Heart left ventricle (tissue), 16 donors: ENCODE measurements around the gene ZNF586. TPM values are rescaled to one million over a fixed set of nuclear protein-coding genes. Genes with fewer than 3 reads are reported as not detected.

Experiments
- ATAC-seq, 4 donors: fragments of 200-7000 bp; cut with Tn5 transposase; one replicate each; pipeline ENCODE4 v1.9.1; 2020 to 2022; ENCODE audit warnings: moderate library complexity in 4 of 4, mild to moderate bottlenecking in 3 of 4, moderate number of reproducible peaks in 1 of 4
- DNase-seq, 5 donors: peaks; one replicate each; pipeline ENCODE4 v3.0.0-alpha.2; 2020
- H3K27ac ChIP-seq, 12 donors: fragments of 200-600 bp; sonication (generic) in 4 of 12; one replicate each; pipeline versions ENCODE4 v1.5.0 to v1.8.0; 2016 to 2022; ENCODE audit warnings: mild to moderate bottlenecking in 2 of 12
- H3K27me3 ChIP-seq, 9 donors: fragments of 200-600 bp; sonication (generic) in 2 of 9; one replicate each; pipeline versions ENCODE4 v1.5.1 to v1.8.0; 2016 to 2022; ENCODE audit warnings: mild to moderate bottlenecking in 3 of 9
- H3K36me3 ChIP-seq, 9 donors: fragments of 200-600 bp; sonication (generic) in 2 of 9; one replicate each; pipeline versions ENCODE4 v1.5.0 to v1.8.0; 2018 to 2022; ENCODE audit warnings: mild to moderate bottlenecking in 2 of 9
- H3K4me1 ChIP-seq, 12 donors: fragments of 200-600 bp; sonication (generic) in 4 of 12; one replicate each; pipeline versions ENCODE4 v1.5.0 to v1.8.0; 2016 to 2022; ENCODE audit warnings: mild to moderate bottlenecking in 3 of 12
- H3K4me3 ChIP-seq, 12 donors: fragments of 200-600 bp; sonication (generic) in 4 of 12; one replicate each; pipeline versions ENCODE4 v1.5.0 to v1.8.0; 2017 to 2022; ENCODE audit warnings: mild to moderate bottlenecking in 9 of 12, moderate library complexity in 4 of 12
- H3K9me3 ChIP-seq, 12 donors: fragments of 200-600 bp; sonication (generic) in 4 of 12; one replicate each; pipeline versions ENCODE4 v1.5.0 to v1.8.0; 2016 to 2022; ENCODE audit warnings: mild to moderate bottlenecking in 1 of 12
- POLR2A ChIP-seq, 2 donors: fragments of 450-650 bp; IDR thresholded peaks; one replicate each; pipeline ENCODE4 v1.6.1; 2017; ENCODE audit warnings: antibody characterized with exemption in 2 of 2, mild to moderate bottlenecking in 2 of 2, moderate library complexity in 2 of 2
- whole genome bisulfite sequencing, 4 donors: extraction: QIAGEN DNeasy Blood & Tissue Kit in 2 of 4; methylation state at CpG; one replicate each; pipeline versions ENCODE4 v1.1.5 to v1.1.7; 2013 to 2018; 5-methylcytosine and 5-hydroxymethylcytosine counted together
- intact Hi-C, 10 donors: fragments of 100-400 bp; cut with DNase I; formaldehyde crosslinking; loops; one replicate each; pipeline versions ENCODE4 v1.11.1 to v1.14.2; 2022
- polyA plus RNA-seq, 2 donors: library from polyadenylated mRNA; stranded (reverse); fragments of 200-250 nt; gene quantifications; one replicate each; pipeline ENCODE4 v1.2.3, GENCODE V29; 2013
- total RNA-seq, 9 donors: library from RNA; depleted of rRNA in 2 of 9; stranded (reverse); fragments of >200 nt in 2 of 9; fragmentation: NEBNext Ultra II Directional in 3 of 9; extraction: Animal tissue kit (Norgen Biotek cat#: 25700) in 3 of 9; gene quantifications; one replicate each; pipeline versions ENCODE4 v1.1.0 to v1.2.4, GENCODE V29; 2016 to 2023
- TF ChIP-seq, protein P1 (sequence below), 12 donors: fragments of 200-600 bp; sonication (generic) in 4 of 12; IDR thresholded peaks; one replicate each; pipeline versions ENCODE4 v1.5.0 to v1.8.0; 2018 to 2022; ENCODE audit warnings: antibody characterized with exemption in 12 of 12, mild to moderate bottlenecking in 5 of 12
- donor health status: ischemic (EF 13 %, LVEDD 7.1; RV severe dilation, severe dysfunction).
- donor health status: healthy with polysubstance abuse.
- donor health status: DM: no; HTN: yes; CAD: no.
- donor health status: DM: no; HTN: no; CAD: no.
- donor health status: ischemic (EF 25% LVEDD 6.9; RV normal size, moderate dysfunction).
- donor health status: ischemic (EF 25% LVEDD 5.7; RV mildly dilated, moderate dysfunction).
- donor health status: healthy.
- donor health status: DM: yes; HTN: yes; CAD: no.
- donor health status: ischemic (EF 35%, LVEDD 5.7; RV mildly dilated, moderate dysfunction).
- donor health status: nonischemic (EF 11% LVEDD 7.7; RV severe dilation, severe dysfunction).
- donor health status: DM: yes; HTN: yes; CAD: no.
- donor health status: PGD.
- donor health status: ischemic (EF 29% LVEDD 5.4; RV normal size, mild dysfunction).
- donor health status: nonischemic (EF 23%, LVEDD 6.1; RV moderate dilation, normal function).

The ZNF586 gene
- total and polyA plus RNA-seq, 11 donors, result 6.7 to 13.3 (median 11.9) TPM

DNA sequence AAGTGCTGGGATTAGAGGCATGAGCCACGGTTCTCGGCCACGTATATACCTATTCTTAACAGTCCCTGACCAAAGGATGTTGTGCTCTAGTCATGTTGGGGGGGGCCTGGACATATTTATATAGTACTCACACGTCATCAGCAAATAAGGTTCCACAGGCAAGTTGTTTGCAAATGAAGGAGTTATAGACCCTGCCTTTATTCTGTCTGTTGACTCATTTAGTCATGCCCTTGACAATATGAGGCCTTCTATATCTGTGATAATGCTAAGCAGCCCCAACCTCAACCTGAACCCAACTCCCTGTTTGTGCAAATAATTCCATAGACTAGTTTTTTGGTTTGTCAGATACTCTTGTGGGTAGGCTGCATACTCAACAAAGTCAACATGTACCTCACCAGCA, 8.9 kb downstream of the ZNF586 start:
- DNase-seq (no peak), ATAC-seq (no peak)
- Histone ChIP-seq H3K27ac (no peak overlapping the region), H3K27me3 (no peaks in the 10 kb centered on the region), H3K4me1 (peaks cover 0 to 9% (median 0%) of the 10 kb centered on the region in 12 donors), H3K36me3 (peaks cover 0 to 95% (median 64%) of the 10 kb centered on the region in 9 donors), H3K4me3 (no peak overlapping the region), H3K9me3 (peaks cover 0 to 100% (median 41%) of the 10 kb centered on the region in 12 donors)
- 89 to 94% (median 92%) methylated on average over 4 of the region's 4 CpGs for WGBS, 4 donors
- intact Hi-C loops, result no loop called here
- TF ChIP-seq, protein P1, sequence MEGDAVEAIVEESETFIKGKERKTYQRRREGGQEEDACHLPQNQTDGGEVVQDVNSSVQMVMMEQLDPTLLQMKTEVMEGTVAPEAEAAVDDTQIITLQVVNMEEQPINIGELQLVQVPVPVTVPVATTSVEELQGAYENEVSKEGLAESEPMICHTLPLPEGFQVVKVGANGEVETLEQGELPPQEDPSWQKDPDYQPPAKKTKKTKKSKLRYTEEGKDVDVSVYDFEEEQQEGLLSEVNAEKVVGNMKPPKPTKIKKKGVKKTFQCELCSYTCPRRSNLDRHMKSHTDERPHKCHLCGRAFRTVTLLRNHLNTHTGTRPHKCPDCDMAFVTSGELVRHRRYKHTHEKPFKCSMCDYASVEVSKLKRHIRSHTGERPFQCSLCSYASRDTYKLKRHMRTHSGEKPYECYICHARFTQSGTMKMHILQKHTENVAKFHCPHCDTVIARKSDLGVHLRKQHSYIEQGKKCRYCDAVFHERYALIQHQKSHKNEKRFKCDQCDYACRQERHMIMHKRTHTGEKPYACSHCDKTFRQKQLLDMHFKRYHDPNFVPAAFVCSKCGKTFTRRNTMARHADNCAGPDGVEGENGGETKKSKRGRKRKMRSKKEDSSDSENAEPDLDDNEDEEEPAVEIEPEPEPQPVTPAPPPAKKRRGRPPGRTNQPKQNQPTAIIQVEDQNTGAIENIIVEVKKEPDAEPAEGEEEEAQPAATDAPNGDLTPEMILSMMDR (IDR thresholded peaks at IDR 0.05), result no peak
- TF ChIP-seq POLR2A (IDR thresholded peaks at IDR 0.05), result no peak

DNA sequence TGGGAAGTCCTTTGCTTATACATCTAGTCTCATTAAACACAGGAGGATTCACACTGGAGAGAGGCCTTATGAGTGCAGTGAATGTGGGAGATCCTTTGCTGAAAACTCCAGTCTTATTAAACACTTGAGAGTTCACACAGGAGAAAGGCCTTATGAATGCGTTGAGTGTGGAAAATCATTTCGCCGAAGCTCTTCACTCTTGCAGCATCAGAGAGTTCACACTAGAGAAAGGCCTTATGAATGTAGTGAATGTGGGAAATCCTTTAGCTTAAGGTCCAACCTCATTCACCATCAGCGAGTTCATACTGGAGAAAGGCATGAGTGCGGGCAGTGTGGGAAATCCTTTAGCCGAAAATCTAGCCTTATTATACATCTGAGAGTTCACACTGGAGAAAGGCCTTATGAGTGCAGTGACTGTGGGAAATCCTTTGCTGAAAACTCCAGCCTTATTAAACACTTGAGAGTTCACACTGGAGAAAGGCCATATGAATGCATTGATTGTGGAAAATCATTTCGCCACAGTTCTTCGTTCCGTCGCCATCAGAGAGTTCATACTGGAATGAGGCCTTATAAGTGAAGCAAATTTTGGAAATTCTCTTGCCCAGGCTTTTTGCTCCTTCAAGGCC, 9.9 kb downstream of the ZNF586 start:
- Histone ChIP-seq H3K4me3 (no peak overlapping the region), H3K4me1 (peaks cover 0 to 4% (median 0%) of the 10 kb centered on the region in 12 donors), H3K36me3 (peaks cover 0 to 93% (median 64%) of the 10 kb centered on the region in 9 donors), H3K27ac (no peak overlapping the region), H3K9me3 (peaks cover 0 to 100% (median 44%) of the 10 kb centered on the region in 12 donors), H3K27me3 (no peaks in the 10 kb centered on the region)
- 97 to 98% (median 98%) methylated on average over 10 of the region's 10 CpGs for WGBS, 4 donors
- DNase-seq, result no peak
- intact Hi-C loops, result no loop called here
- no peak for ATAC-seq
- no peak for TF ChIP-seq POLR2A (IDR thresholded peaks at IDR 0.05)
- TF ChIP-seq, protein P1 (IDR thresholded peaks at IDR 0.05), result no peak

DNA sequence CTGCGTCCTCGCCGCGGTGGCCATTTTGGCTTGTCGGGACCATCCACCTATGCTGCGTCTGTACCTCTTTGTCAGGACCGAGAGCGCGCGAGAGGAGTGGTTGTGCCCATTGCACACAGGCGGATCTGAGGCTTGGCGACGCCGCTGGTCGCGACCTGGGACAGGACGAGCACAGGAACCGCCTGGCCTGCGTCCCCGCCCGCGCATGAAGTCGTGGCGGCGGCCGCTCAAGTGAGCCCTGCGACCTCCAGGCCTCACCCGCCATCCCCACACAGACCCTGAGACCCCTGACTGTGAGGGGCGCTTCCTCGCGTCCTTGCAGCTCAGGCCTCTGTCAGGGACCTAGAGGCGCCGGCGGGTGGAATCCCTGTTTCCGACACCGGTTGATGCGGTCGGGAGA, 16.8 kb downstream of the ZNF586 start:
- H3K4me1 ChIP-seq, result peaks cover 0 to 6% (median 0%) of the 10 kb centered on the region in 12 donors
- no peaks in the 10 kb centered on the region for H3K27me3 ChIP-seq
- H3K9me3 ChIP-seq, result peaks cover 0 to 82% (median 22%) of the 10 kb centered on the region in 12 donors
- ATAC-seq (peak in 1 of 4 donors; percentile 32), DNase-seq (no peak)
- 91 to 95% (median 94%) methylated on average over 37 to 38 of the region's 38 CpGs for WGBS, 4 donors
- no peak overlapping the region for H3K27ac ChIP-seq
- H3K36me3 ChIP-seq, result peaks cover 0 to 59% (median 19%) of the 10 kb centered on the region in 9 donors
- intact Hi-C loops, result no loop called here
- no peak overlapping the region for H3K4me3 ChIP-seq
- TF ChIP-seq, protein P1 (IDR thresholded peaks at IDR 0.05), result no peak
- TF ChIP-seq POLR2A (IDR thresholded peaks at IDR 0.05), result no peak

DNA sequence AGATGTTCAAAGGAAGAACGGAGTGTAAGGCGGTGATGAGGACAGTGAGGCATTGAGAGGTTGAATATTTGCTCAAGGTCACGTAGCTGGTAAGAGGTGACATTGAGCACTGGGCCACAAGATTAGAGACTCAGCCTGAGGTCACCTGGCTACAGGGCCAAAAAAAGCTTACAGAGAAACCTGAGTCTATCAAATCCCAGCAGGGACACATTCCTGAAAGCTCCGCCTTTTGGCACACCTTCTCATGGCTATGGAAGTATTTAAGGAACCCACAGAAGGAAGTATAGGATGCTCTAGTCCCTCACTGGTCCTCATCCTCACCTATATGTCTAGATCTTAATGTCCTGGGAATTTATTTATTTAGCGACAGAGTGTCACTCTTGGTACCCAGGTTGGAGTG, 17.4 kb downstream of the ZNF586 start:
- Histone ChIP-seq H3K27ac (no peak overlapping the region), H3K27me3 (no peaks in the 10 kb centered on the region), H3K4me1 (peaks cover 0 to 8% (median 0%) of the 10 kb centered on the region in 12 donors), H3K36me3 (peaks cover 0 to 58% (median 23%) of the 10 kb centered on the region in 9 donors), H3K9me3 (peaks cover 0 to 76% (median 21%) of the 10 kb centered on the region in 12 donors), H3K4me3 (no peak overlapping the region)
- ATAC-seq, result peak in 2 of 4 donors; percentile 11 to 20
- intact Hi-C loops, result no loop called here
- no peak for TF ChIP-seq POLR2A (IDR thresholded peaks at IDR 0.05)
- TF ChIP-seq, protein P1 (IDR thresholded peaks at IDR 0.05), result no peak
- no peak for DNase-seq
- WGBS, 4 donors, result 79 to 92% (median 90%) methylated on average over 5 of the region's 5 CpGs
